GM19438 (cell line): ENCODE measurements around the gene NBPF12.
"Not testable (repeated sequence)": the region's sequence is repeated elsewhere in the genome, so short reads cannot be mapped to it uniquely, and the experiment has no call there.

ENCODE experiments used
- ATAC-seq: cut with Tn5 transposase; IDR thresholded peaks from one replicate; pipeline ENCODE4 v1.9.1; 2021; ENCODE audit warnings: low read depth; ENCODE audit not compliant: unreplicated experiment

Gene NBPF12

GRCh38 chr1:146938242-146938902, at the start of gene NBPF12:
TSS of gene NBPF12 (plus strand) at chr1:146938324. CDS start at chr1:146960144, 21,820 bp downstream.
- ATAC-seq: peak; percentile 76

- not testable (repeated sequence) for ATAC-seq
These were observed 46.8 kb upstream of the NBPF12 start for GRCh38 chr1:146891355-146891754.

GRCh38 chr1:146892331-146892730, 45.8 kb upstream of the NBPF12 start:
- not testable (repeated sequence) for ATAC-seq

GRCh38 chr1:146907565-146908261, 30.4 kb upstream of the NBPF12 start:
- not testable (repeated sequence) for ATAC-seq

GRCh38 chr1:146912975-146913374, 25.1 kb upstream of the NBPF12 start:
- not testable (repeated sequence) for ATAC-seq

GRCh38 chr1:146920811-146921210, 17.3 kb upstream of the NBPF12 start:
- not testable (repeated sequence) for ATAC-seq

GRCh38 chr1:146922614-146923013, 15.5 kb upstream of the NBPF12 start:
- not testable (repeated sequence) for ATAC-seq

- not testable (repeated sequence) for ATAC-seq
These were observed 14.0 kb upstream of the NBPF12 start for GRCh38 chr1:146924106-146924505.

- ATAC-seq: not testable (repeated sequence)
These were observed 11.7 kb upstream of the NBPF12 start for GRCh38 chr1:146926413-146926812.

GRCh38 chr1:146930225-146930624, 7.9 kb upstream of the NBPF12 start:
- ATAC-seq: not testable (repeated sequence)

GRCh38 chr1:146934390-146935223, 3.5 kb upstream of the NBPF12 start:
- ATAC-seq: not testable (repeated sequence)

GRCh38 chr1:146937462-146937861, 662 bp upstream of the NBPF12 start:
- ATAC-seq: not testable (repeated sequence)

- peak; percentile 18 for ATAC-seq
These were observed 1.0 kb downstream of the NBPF12 start for GRCh38 chr1:146938927-146939786.

GRCh38 chr1:146940293-146940692, 2.2 kb downstream of the NBPF12 start:
- ATAC-seq: not testable (repeated sequence)

GRCh38 chr1:146943342-146943886, 5.3 kb downstream of the NBPF12 start:
- ATAC-seq: not testable (repeated sequence)

- ATAC-seq: not testable (repeated sequence)
These were observed 10.0 kb downstream of the NBPF12 start for GRCh38 chr1:146948127-146948526.

GRCh38 chr1:146964340-146964739, 26.2 kb downstream of the NBPF12 start:
- ATAC-seq: not testable (repeated sequence)

GRCh38 chr1:146966351-146966750, 28.2 kb downstream of the NBPF12 start:
- not testable (repeated sequence) for ATAC-seq

- not testable (repeated sequence) for ATAC-seq
These were observed 32.5 kb downstream of the NBPF12 start for GRCh38 chr1:146970656-146971055.

GRCh38 chr1:146972681-146973080, 34.6 kb downstream of the NBPF12 start:
- not testable (repeated sequence) for ATAC-seq
